Measurements from ENCODE around the gene B4GALNT3.

GRCh38 chr12:450438-450837 is 9.3 kb upstream of the B4GALNT3 start:
- TF ChIP-seq, protein P1, sequence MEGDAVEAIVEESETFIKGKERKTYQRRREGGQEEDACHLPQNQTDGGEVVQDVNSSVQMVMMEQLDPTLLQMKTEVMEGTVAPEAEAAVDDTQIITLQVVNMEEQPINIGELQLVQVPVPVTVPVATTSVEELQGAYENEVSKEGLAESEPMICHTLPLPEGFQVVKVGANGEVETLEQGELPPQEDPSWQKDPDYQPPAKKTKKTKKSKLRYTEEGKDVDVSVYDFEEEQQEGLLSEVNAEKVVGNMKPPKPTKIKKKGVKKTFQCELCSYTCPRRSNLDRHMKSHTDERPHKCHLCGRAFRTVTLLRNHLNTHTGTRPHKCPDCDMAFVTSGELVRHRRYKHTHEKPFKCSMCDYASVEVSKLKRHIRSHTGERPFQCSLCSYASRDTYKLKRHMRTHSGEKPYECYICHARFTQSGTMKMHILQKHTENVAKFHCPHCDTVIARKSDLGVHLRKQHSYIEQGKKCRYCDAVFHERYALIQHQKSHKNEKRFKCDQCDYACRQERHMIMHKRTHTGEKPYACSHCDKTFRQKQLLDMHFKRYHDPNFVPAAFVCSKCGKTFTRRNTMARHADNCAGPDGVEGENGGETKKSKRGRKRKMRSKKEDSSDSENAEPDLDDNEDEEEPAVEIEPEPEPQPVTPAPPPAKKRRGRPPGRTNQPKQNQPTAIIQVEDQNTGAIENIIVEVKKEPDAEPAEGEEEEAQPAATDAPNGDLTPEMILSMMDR (IDR thresholded peaks at IDR 0.05; ENCODE audit: low read length): no peak
- TF ChIP-seq EZH2 (IDR thresholded peaks at IDR 0.05; ENCODE audit: borderline replicate concordance, low read length): no peak

Data from OCI-LY1 (cell line).